ENCODE data around the gene RXRG. TPM values are rescaled to one million over a fixed set of nuclear protein-coding genes. Genes with fewer than 3 reads are reported as not detected.

Gene RXRG
- total and polyA plus RNA-seq, 9 of the 15 experiments (the other 6 are each of a cell fraction or from before 2014, with no cell fraction given): not detected

DNA sequence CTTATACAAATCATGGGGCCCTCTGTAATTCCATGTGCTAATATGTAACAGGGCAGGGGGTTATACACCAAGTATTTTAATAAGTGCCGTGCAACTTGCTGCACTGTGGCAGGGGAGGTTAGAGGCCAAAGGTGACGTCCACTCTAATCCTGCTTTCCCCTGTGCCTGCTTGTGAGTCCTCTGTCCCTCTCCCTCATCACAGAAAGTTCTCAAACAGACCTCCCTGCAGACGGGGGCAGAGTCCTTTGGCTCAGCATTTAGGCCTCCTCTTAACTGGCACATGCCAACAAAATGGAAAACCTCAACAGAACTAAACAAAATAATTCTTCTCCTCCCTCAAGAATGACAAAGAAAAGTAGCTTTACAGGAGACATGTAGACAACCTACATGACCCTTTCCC lies 2.9 kb downstream of the RXRG start:
- intact Hi-C loops (cut with micrococcal nuclease): no loop called here
- peaks cover 0 to 4% of the 10 kb centered on the region in 2 experiments; a peak in 1 of 5 replicates for H3K4me1 ChIP-seq (replicated peaks in 1 of 2; ENCODE audit: control insufficient read depth in 2 of 2, insufficient read depth in 2 of 2, low read length in 2 of 2)
- peaks cover 22 to 33% of the 10 kb centered on the region in 2 experiments for H3K27me3 ChIP-seq (ENCODE audit: control insufficient read depth in 2 of 2, insufficient read depth in 2 of 2, low read length in 2 of 2)
- no peak overlapping the region for H3K9ac ChIP-seq (ENCODE audit: insufficient read depth in 1 of 2, low read depth in 2 of 2, low read length in 2 of 2)
- no peak overlapping the region for H3K27ac ChIP-seq (ENCODE audit: extremely low read depth, low read depth, low read length)
- no TSS peak for BruUV-seq (replicated peaks)
- no peak overlapping the region for H3K4me3 ChIP-seq
- in situ Hi-C loops (cut with MboI): no loop called here
- FAIRE-seq (no peak), DNase-seq (ENCODE audit: extremely low read depth in 1 of 4, low spot score in 3 of 4) (no peak), ATAC-seq (no peak)
- TF ChIP-seq CBFA2T2 (conservative IDR thresholded peaks at IDR 0.05) (no peak), HIVEP1 (CRISPR knock-in tag; IDR thresholded peaks at IDR 0.05) (no peak), ZBTB8A (IDR thresholded peaks at IDR 0.05; ENCODE audit: partially characterized antibody) (no peak), SOX6 (IDR thresholded peaks at IDR 0.05) (no peak), GABPA (tag; conservative IDR thresholded peaks at IDR 0.05; ENCODE audit: low read depth) (no peak), PTBP1 (IDR thresholded peaks at IDR 0.05; ENCODE audit: low read depth, low read length) (no peak), HOXB6 (CRISPR knock-in tag; IDR thresholded peaks at IDR 0.05; ENCODE audit: borderline replicate concordance) (no peak)
- no peaks in the 10 kb centered on the region for H3K9me1 ChIP-seq (ENCODE audit: control insufficient read depth, insufficient read depth, low read length)
- no peaks in the 10 kb centered on the region for H4K20me1 ChIP-seq (replicated peaks; ENCODE audit: control insufficient read depth, insufficient read depth, low read length)
- H3K4me2 ChIP-seq (ENCODE audit: insufficient read depth, low read length): no peak overlapping the region
- H3K79me2 ChIP-seq (ENCODE audit: control insufficient read depth, insufficient read depth, low read length): no peaks in the 10 kb centered on the region
- no peaks in the 10 kb centered on the region for H3K36me3 ChIP-seq (ENCODE audit: control insufficient read depth, insufficient read depth, low read length)
- no peaks in the 10 kb centered on the region for H3K9me3 ChIP-seq (replicated peaks; ENCODE audit: control insufficient read depth, insufficient read depth, low read depth, low read length)
- WGBS (ENCODE audit: insufficient coverage, low coverage, missing lambda C conversion rate): 0% methylated on average over 3 of the region's 3 CpGs
- POLR2A ChIA-PET: interaction anchor here (0.7 kb wide), 1 partner anchor 188 kb away, joined by 4 read pairs; no protein-coding TSS in a partner anchor
- CTCF ChIA-PET (ENCODE audit: low intra/inter-chr PET ratio): no interaction called here
- no peak overlapping the region for H2AFZ ChIP-seq (ENCODE audit: low read depth, low read length)
